ENCODE measurements around the gene PPP3CA. TPM values are rescaled to one million over a fixed set of nuclear protein-coding genes. Genes with fewer than 3 reads are reported as not detected.

The PPP3CA gene
- 29.9 TPM for total RNA-seq (ENCODE audit: unreplicated experiment)
- long read RNA-seq, partial matches to known transcripts, result 12 of 14 reads
- long read RNA-seq, other reads (novel, unspliced or antisense), result 0 of 14 reads

DNA sequence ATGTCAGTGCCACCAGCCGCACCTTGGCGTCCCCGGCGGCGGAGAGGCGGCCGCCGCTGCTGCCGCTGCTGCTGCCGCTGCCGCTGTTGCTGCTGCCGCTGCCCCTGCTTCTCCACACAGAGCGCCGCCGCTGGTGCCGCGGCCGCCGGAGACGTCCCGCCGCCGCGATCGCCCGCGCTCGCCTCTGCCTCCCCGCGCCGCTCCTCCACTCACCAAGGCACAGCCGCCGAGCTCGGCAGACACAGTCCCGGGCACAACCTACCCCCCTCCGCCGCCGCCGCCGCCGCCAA lies at the start of gene PPP3CA:
TSS of gene PPP3CA (minus strand) at position 260 of the 290 bp plus-strand sequence.
- Mint-ChIP-seq H3K27ac (ENCODE audit: unreplicated experiment) (peak within 1 kb of the TSS; percentile 92), H3K4me1 (ENCODE audit: low read depth, unreplicated experiment) (peaks cover 9% of the 10 kb centered on the region), H3K36me3 (ENCODE audit: unreplicated experiment) (no peaks in the 10 kb centered on the region), H3K27me3 (ENCODE audit: unreplicated experiment) (peaks cover 15% of the 10 kb centered on the region), H3K4me3 (ENCODE audit: unreplicated experiment) (peak within 1 kb of the TSS; percentile 95), H3K9me3 (ENCODE audit: unreplicated experiment) (peaks cover 19% of the 10 kb centered on the region)
- TF ChIP-seq, protein P1, sequence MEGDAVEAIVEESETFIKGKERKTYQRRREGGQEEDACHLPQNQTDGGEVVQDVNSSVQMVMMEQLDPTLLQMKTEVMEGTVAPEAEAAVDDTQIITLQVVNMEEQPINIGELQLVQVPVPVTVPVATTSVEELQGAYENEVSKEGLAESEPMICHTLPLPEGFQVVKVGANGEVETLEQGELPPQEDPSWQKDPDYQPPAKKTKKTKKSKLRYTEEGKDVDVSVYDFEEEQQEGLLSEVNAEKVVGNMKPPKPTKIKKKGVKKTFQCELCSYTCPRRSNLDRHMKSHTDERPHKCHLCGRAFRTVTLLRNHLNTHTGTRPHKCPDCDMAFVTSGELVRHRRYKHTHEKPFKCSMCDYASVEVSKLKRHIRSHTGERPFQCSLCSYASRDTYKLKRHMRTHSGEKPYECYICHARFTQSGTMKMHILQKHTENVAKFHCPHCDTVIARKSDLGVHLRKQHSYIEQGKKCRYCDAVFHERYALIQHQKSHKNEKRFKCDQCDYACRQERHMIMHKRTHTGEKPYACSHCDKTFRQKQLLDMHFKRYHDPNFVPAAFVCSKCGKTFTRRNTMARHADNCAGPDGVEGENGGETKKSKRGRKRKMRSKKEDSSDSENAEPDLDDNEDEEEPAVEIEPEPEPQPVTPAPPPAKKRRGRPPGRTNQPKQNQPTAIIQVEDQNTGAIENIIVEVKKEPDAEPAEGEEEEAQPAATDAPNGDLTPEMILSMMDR (IDR thresholded peaks at IDR 0.05; ENCODE audit: partially characterized antibody, unreplicated experiment), result no peak
- no peak for DNase-seq

DNA sequence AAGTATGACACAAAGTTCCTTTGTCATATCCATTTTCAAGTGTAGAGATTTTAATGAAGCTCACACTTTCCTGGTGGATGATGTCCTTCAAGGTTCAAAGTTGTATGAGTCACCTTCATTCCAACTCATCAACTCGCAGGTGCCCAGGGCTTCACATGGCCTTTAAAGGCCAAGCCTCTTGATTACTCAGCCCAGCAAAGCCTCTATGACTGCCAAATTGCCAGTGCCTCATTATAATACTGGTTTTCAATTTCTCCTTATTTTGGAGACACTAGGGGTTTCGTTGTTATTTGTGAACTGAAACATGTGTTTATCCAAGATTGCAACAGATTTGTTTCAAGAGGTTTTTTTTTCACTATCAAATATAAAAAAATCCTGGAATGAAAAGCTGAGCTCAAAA lies 45.9 kb upstream of the PPP3CA start:
- Mint-ChIP-seq H3K4me1 (ENCODE audit: low read depth, unreplicated experiment) (no peaks in the 10 kb centered on the region), H3K27me3 (ENCODE audit: unreplicated experiment) (no peaks in the 10 kb centered on the region), H3K9me3 (ENCODE audit: unreplicated experiment) (no peaks in the 10 kb centered on the region), H3K27ac (ENCODE audit: unreplicated experiment) (no peak overlapping the region), H3K4me3 (ENCODE audit: unreplicated experiment) (no peak overlapping the region), H3K36me3 (ENCODE audit: unreplicated experiment) (no peaks in the 10 kb centered on the region)
- DNase-seq, result no peak
- TF ChIP-seq, protein P1 (IDR thresholded peaks at IDR 0.05; ENCODE audit: partially characterized antibody, unreplicated experiment), result no peak

DNA sequence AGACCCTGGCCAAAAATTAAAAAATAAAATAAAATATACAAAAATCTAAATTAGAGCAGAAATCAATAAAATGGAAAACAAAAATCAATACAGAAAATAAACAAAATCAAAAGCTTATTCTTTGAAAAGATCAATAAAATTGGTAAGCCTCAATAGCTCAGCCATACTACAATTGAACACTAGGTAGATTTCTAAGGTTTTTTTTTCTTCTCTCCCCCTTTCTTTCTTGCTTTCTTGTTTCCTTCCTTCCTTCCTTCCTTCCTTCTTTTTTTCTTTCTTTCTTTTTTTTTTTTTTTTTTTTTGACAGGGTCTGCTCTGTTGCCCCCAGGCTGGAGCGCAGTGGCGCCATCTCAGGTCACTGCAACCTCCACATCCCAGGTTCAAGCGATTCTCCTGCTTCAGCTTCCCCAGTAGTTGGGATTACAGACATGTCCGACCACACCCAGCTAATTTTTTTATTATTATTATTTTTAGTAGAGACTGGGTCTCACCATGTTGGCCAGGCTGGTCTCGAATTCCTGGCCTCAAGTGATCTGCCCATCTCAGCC lies 23.4 kb upstream of the PPP3CA start:
- TF ChIP-seq, protein P1 (IDR thresholded peaks at IDR 0.05; ENCODE audit: partially characterized antibody, unreplicated experiment), result peak; percentile 11
- H3K4me1 Mint-ChIP-seq (ENCODE audit: low read depth, unreplicated experiment), result no peaks in the 10 kb centered on the region
- H3K4me3 Mint-ChIP-seq (ENCODE audit: unreplicated experiment), result no peak overlapping the region
- no peak overlapping the region for H3K27ac Mint-ChIP-seq (ENCODE audit: unreplicated experiment)
- DNase-seq, result no peak
- no peaks in the 10 kb centered on the region for H3K9me3 Mint-ChIP-seq (ENCODE audit: unreplicated experiment)
- H3K27me3 Mint-ChIP-seq (ENCODE audit: unreplicated experiment), result peaks cover 3% of the 10 kb centered on the region
- no peaks in the 10 kb centered on the region for H3K36me3 Mint-ChIP-seq (ENCODE audit: unreplicated experiment)

DNA sequence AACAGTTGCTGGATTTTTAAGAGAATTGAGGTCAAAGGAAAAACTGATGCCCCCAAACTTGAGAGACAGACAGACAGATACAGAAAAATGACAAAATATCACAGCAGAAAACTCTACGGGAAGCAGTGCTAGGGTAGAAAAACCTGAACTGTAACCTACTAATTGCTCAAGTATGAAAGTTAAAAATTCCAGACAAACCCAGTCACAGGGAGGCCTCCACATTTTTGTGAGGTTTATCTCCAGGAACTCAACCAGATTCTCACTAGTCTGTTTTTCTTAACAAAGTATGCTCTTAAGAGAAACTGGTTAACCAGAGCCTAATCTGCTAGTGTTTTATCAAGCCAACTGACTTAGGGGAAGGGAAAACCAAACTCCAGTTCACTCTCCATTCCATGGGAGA lies 19.9 kb upstream of the PPP3CA start:
- H3K27ac Mint-ChIP-seq (ENCODE audit: unreplicated experiment), result no peak overlapping the region
- no peaks in the 10 kb centered on the region for H3K27me3 Mint-ChIP-seq (ENCODE audit: unreplicated experiment)
- no peak overlapping the region for H3K4me3 Mint-ChIP-seq (ENCODE audit: unreplicated experiment)
- no peaks in the 10 kb centered on the region for H3K4me1 Mint-ChIP-seq (ENCODE audit: low read depth, unreplicated experiment)
- no peaks in the 10 kb centered on the region for H3K9me3 Mint-ChIP-seq (ENCODE audit: unreplicated experiment)
- DNase-seq, result no peak
- no peaks in the 10 kb centered on the region for H3K36me3 Mint-ChIP-seq (ENCODE audit: unreplicated experiment)
- TF ChIP-seq, protein P1 (IDR thresholded peaks at IDR 0.05; ENCODE audit: partially characterized antibody, unreplicated experiment), result no peak

DNA sequence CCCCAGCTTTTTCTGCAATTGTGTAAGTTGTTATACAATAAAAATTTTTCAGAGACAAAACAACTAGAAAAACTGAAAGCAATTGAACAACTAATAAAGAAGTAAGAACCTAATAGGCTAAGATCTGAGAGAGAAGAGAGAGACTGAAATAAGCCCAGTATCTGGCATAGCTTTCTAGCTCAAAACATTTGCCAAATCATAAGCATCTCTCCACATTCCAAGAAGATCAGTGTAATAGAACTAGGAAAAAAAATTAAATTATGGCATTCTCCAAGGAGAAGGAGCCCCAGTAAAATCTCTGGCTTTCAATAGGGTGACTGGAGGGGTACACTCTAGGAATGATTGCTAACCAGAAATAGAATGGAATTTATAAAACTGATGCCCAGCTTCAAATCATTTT lies 19.0 kb upstream of the PPP3CA start:
- Mint-ChIP-seq H3K4me1 (ENCODE audit: low read depth, unreplicated experiment) (no peaks in the 10 kb centered on the region), H3K27ac (ENCODE audit: unreplicated experiment) (no peak overlapping the region), H3K4me3 (ENCODE audit: unreplicated experiment) (no peak overlapping the region), H3K9me3 (ENCODE audit: unreplicated experiment) (no peaks in the 10 kb centered on the region), H3K27me3 (ENCODE audit: unreplicated experiment) (no peaks in the 10 kb centered on the region), H3K36me3 (ENCODE audit: unreplicated experiment) (no peaks in the 10 kb centered on the region)
- no peak for DNase-seq
- TF ChIP-seq, protein P1 (IDR thresholded peaks at IDR 0.05; ENCODE audit: partially characterized antibody, unreplicated experiment), result no peak

Data from glutamatergic neuron (in vitro differentiated cells).